ENCODE measurements around the gene HK3.
A peak's percentile ranks its signal among the peaks of the same experiment; 100 is the strongest.

Gene HK3

GRCh38 chr5:176846335-176847140 is 52.6 kb downstream of the HK3 start:
- no peak for DNase-seq

GRCh38 chr5:176845392-176845713 is 53.8 kb downstream of the HK3 start:
- DNase-seq, result no peak

- peak; percentile 54 for DNase-seq
Observed at GRCh38 chr5:176844706-176845391, 54.3 kb downstream of the HK3 start.

- DNase-seq, result no peak
Observed at GRCh38 chr5:176844281-176844680, 54.9 kb downstream of the HK3 start.

- no peak for DNase-seq
Observed at GRCh38 chr5:176843673-176844072, 55.5 kb downstream of the HK3 start.

GRCh38 chr5:176837707-176838115 is 61.4 kb downstream of the HK3 start:
- DNase-seq, result no peak

- no peak for DNase-seq
Observed at GRCh38 chr5:176836811-176837706, 62.1 kb downstream of the HK3 start.

GRCh38 chr5:176835918-176836317 is 63.2 kb downstream of the HK3 start:
- DNase-seq, result no peak

GRCh38 chr5:176833286-176833685 is 65.9 kb downstream of the HK3 start:
- no peak for DNase-seq

GRCh38 chr5:176832162-176832561 is 67.0 kb downstream of the HK3 start:
- no peak for DNase-seq

- DNase-seq, result no peak
Observed at GRCh38 chr5:176831425-176831824, 67.7 kb downstream of the HK3 start.

- DNase-seq, result no peak
Observed at GRCh38 chr5:176830995-176831423, 68.1 kb downstream of the HK3 start.
